HepG2 (cell line): ENCODE data around the gene MPC1. TPM values are rescaled to one million over a fixed set of nuclear protein-coding genes. Genes with fewer than 3 reads are reported as not detected.

Experiments
- ATAC-seq: fragments of 200-7000 bp; cut with Tn5 transposase; 3 replicates; pipeline ENCODE4 v1.9.1; 2020; ENCODE audit warnings: mild to moderate bottlenecking, moderate library complexity
- Bru-seq: library from RNA; stranded (reverse); fragments of 400-500 nt; gene quantifications from one replicate; lab custom pipeline; 2021; lab: Mats Ljungman, UMichigan
- BruChase-seq, 2 experiments: library from RNA; stranded (reverse); fragments of 400-500 nt; gene quantifications; one replicate each; lab custom pipeline; 2021; lab: Mats Ljungman, UMichigan
- BruUV-seq: library from RNA; stranded (reverse); fragments of 400-500 nt; replicated peaks from 2 replicates; lab custom pipeline; 2021; lab: Mats Ljungman, UMichigan
- CTCF ChIA-PET: fragments of 300-600 bp; formaldehyde crosslinking; extraction: SDS; loops from one replicate; lab custom pipeline; 2021; ENCODE audit warnings: low total read pairs, inconsistent platforms, low intra/inter-chr PET ratio; lab: Yijun Ruan, JAX
- POLR2A ChIA-PET: fragments of 350-600 bp; sonication (Branson Sonifier 250); formaldehyde crosslinking; loops from one replicate; lab custom pipeline; 2020; ENCODE audit warnings: antibody characterized with exemption, inconsistent platforms; lab: Yijun Ruan, JAX
- DNase-seq: peaks from one replicate; pipeline ENCODE4 v3.0.0-alpha.2; 2015; ENCODE audit warnings: low spot score
- FAIRE-seq: peaks from 3 replicates; lab custom pipeline; 2011; peaks lifted over from hg19 to GRCh38; lab: Jason Lieb, UNC
- H2AFZ ChIP-seq: one replicate; pipeline ENCODE4 v1.6.1; 2011; ENCODE audit warnings: low read length, inconsistent platforms
- H3K27ac ChIP-seq: fragments of 300-600 bp; 3 replicates; pipeline ENCODE4 v1.8.0; 2011; ENCODE audit warnings: mixed run types, mild to moderate bottlenecking, mixed read lengths, low read length, inconsistent platforms; ENCODE audit not compliant: insufficient read depth; ENCODE audit errors: extremely low read length
- H3K27me3 ChIP-seq, 2 experiments: fragments of 200-600 bp in 1 of 2; 2 replicates in 1 of 2; 3 replicates in 1 of 2; pipeline versions ENCODE4 v1.6.0 to v1.8.0; 2011; ENCODE audit warnings: low read length in 2 of 2, mild to moderate bottlenecking in 2 of 2, moderate library complexity in 2 of 2, inconsistent platforms in 1 of 2; ENCODE audit not compliant: insufficient read depth in 2 of 2, control insufficient read depth in 1 of 2
- H3K36me3 ChIP-seq, 2 experiments: fragments of 200-600 bp in 1 of 2; replicated peaks in 1 of 2; 2 replicates in 1 of 2; 3 replicates in 1 of 2; pipeline versions ENCODE4 v1.5.1 to v1.8.0; 2011; ENCODE audit warnings: low read length in 2 of 2, inconsistent platforms in 1 of 2; ENCODE audit not compliant: insufficient read depth in 2 of 2, control insufficient read depth in 1 of 2
- H3K4me1 ChIP-seq: 2 replicates; pipeline ENCODE4 v1.5.1; 2012; ENCODE audit warnings: low read length, inconsistent platforms; ENCODE audit not compliant: insufficient read depth
- H3K4me2 ChIP-seq: 2 replicates; pipeline ENCODE4 v1.6.0; 2011; ENCODE audit warnings: low read depth, low read length, inconsistent platforms
- H3K4me3 ChIP-seq, 3 experiments: fragments of 200-600 bp in 1 of 3; sonication (generic), shearing (Covaris generic) in 1 of 3; replicated peaks in 1 of 3; 2 replicates each; pipeline ENCODE4 v1.5.1; 2011 to 2016; ENCODE audit warnings: low read length in 3 of 3, inconsistent platforms in 2 of 3, low read depth in 2 of 3, mild to moderate bottlenecking in 2 of 3, control low read depth in 1 of 3, mixed read lengths in 1 of 3; ENCODE audit not compliant: insufficient read depth in 1 of 3
- H3K79me2 ChIP-seq: one replicate; pipeline ENCODE4 v1.6.1; 2011; ENCODE audit warnings: low read length, inconsistent platforms; ENCODE audit not compliant: insufficient read depth
- H3K9ac ChIP-seq: 2 replicates; pipeline ENCODE4 v1.6.0; 2011; ENCODE audit warnings: mild to moderate bottlenecking, low read depth, low read length, inconsistent platforms; ENCODE audit not compliant: insufficient read depth
- H3K9me3 ChIP-seq: 2 replicates; pipeline ENCODE4 v1.5.1; 2012; ENCODE audit warnings: mild to moderate bottlenecking, low read length
- H4K20me1 ChIP-seq: 2 replicates; pipeline ENCODE4 v1.6.0; 2011; ENCODE audit warnings: inconsistent platforms, mild to moderate bottlenecking, low read length, moderate library complexity; ENCODE audit not compliant: insufficient read depth
- CEBPG ChIP-seq: IDR thresholded peaks from 2 replicates; pipeline ENCODE4 v1.6.1; 2016
- ELF1 ChIP-seq: sonication (generic); formaldehyde crosslinking; IDR thresholded peaks from 2 replicates; pipeline ENCODE4 v1.4.0; 2020; ENCODE audit warnings: missing genetic modification reagents
- HNRNPL ChIP-seq: fragments of 200-400 bp; formaldehyde crosslinking; IDR thresholded peaks from 2 replicates; pipeline ENCODE4 v1.6.1; 2017; ENCODE audit warnings: mild to moderate bottlenecking, low read depth, low read length
- MAFF ChIP-seq: IDR thresholded peaks from 2 replicates; pipeline ENCODE4 v1.6.1; 2011; ENCODE audit warnings: low read depth, low read length, improper control_type of control experiment
- PAWR ChIP-seq: sonication (generic); formaldehyde crosslinking; IDR thresholded peaks from 2 replicates; pipeline ENCODE4 v1.4.0; 2020; ENCODE audit warnings: missing genetic modification reagents, mild to moderate bottlenecking, borderline replicate concordance
- RCOR2 ChIP-seq: IDR thresholded peaks from 2 replicates; pipeline ENCODE4 v1.6.1; 2016; ENCODE audit warnings: missing biosample characterization, missing genetic modification reagents
- REXO4 ChIP-seq: sonication (generic); formaldehyde crosslinking; IDR thresholded peaks from 2 replicates; pipeline ENCODE4 v1.8.0; 2022; ENCODE audit warnings: missing genetic modification reagents, mild to moderate bottlenecking, borderline replicate concordance
- TMF1 ChIP-seq: sonication (generic); formaldehyde crosslinking; IDR thresholded peaks from 2 replicates; pipeline ENCODE4 v1.8.1; 2022; ENCODE audit warnings: low read depth, missing genetic modification reagents
- ZNF296 ChIP-seq: sonication (generic); formaldehyde crosslinking; conservative IDR thresholded peaks from 2 replicates; pipeline ENCODE4 v1.5.0; 2020; ENCODE audit warnings: mild to moderate bottlenecking, missing genetic modification reagents
- ZNF605 ChIP-seq: sonication (generic); formaldehyde crosslinking; IDR thresholded peaks from 2 replicates; pipeline ENCODE4 v1.8.0; 2022; ENCODE audit warnings: mild to moderate bottlenecking, missing genetic modification reagents
- WGBS: methylation state at CpG from one replicate; pipeline ENCODE4 v1.1.6; 2017; ENCODE audit warnings: low lambda C conversion rate; 5-methylcytosine and 5-hydroxymethylcytosine counted together
- in situ Hi-C: cut with HindIII; loops from 2 replicates; pipeline ENCODE4 v1.10.0; 2017; ENCODE audit warnings: low pct_unique_long_range_greater_than_20kb; ENCODE audit not compliant: extremely low pct_ligation_motif_present
- intact Hi-C: fragments of 100-400 bp; cut with micrococcal nuclease; formaldehyde crosslinking; loops from one replicate; pipeline ENCODE4 v1.10.0; 2022; ENCODE audit not compliant: unreplicated experiment
- long read RNA-seq, 2 experiments: library from RNA in 1 of 2; library from polyadenylated mRNA in 1 of 2; stranded (forward) in 1 of 2; unstranded in 1 of 2; transcript quantifications; one replicate each; pipeline ENCODE4 v2.0.0, GENCODE V29; 2019 to 2022
- polyA minus RNA-seq, 3 experiments: library from RNA; depleted of rRNA, polyadenylated mRNA; stranded (reverse); fragments of >200 nt; gene quantifications; 2 replicates each; pipeline ENCODE4 v1.2.3, GENCODE V29; 2011; ENCODE audit warnings: low replicate concordance in 1 of 3
- polyA plus RNA-seq, 8 experiments: library from polyadenylated mRNA; depleted of rRNA in 3 of 8; stranded (reverse) in 7 of 8; unstranded in 1 of 8; fragments of >200 nt; fragmentation: Illumina TruSeq in 4 of 8; extraction: Trizol in 4 of 8; gene quantifications; 2 replicates each; pipeline versions ENCODE4 v1.2.1 to v1.2.3, GENCODE V29; 2011 to 2016; ENCODE audit warnings: low read depth in 4 of 8, missing spikeins in 1 of 8, mixed read lengths in 1 of 8; ENCODE audit not compliant: insufficient read depth in 1 of 8
- total RNA-seq, 5 experiments: library from RNA; depleted of rRNA; stranded (reverse); fragments of >200 nt; fragmentation: Illumina TruSeq; extraction: Trizol; gene quantifications; 2 replicates each; pipeline ENCODE4 v1.2.3, GENCODE V29; 2016; ENCODE audit warnings: low read depth in 1 of 5
- TF ChIP-seq, protein P1 (sequence below): sonication (generic); formaldehyde crosslinking; IDR thresholded peaks from 2 replicates; pipeline ENCODE4 v1.4.0; 2020; ENCODE audit warnings: missing genetic modification reagents
- TF ChIP-seq, protein P2 (sequence below): IDR thresholded peaks from 2 replicates; pipeline ENCODE4 v1.6.1; 2018; ENCODE audit warnings: missing genetic modification reagents

MPC1 gene
- total RNA-seq (2016; rRNA removed; fragmentation: Illumina TruSeq; extraction: Trizol) (214 and 289 TPM in 2 replicates), polyA plus RNA-seq (2011; rRNA removed) (168 and 189 TPM in 2 replicates), polyA minus RNA-seq (2011; rRNA and poly(A)+ RNA removed; ENCODE audit: low replicate concordance) (5.6 and 40.9 TPM in 2 replicates), Bru-seq, nascent RNA (percentile 93 among the genes with signal in this experiment), BruChase-seq, experiment 1, labeled RNA remaining after a 6-hour chase (percentile 88 among the genes with signal in this experiment), BruChase-seq, experiment 2, labeled RNA remaining after a 2-hour chase (percentile 94 among the genes with signal in this experiment)
- total RNA-seq (2016; cell fraction: cytosol; rRNA removed; fragmentation: Illumina TruSeq; extraction: Trizol; ENCODE audit: low read depth): 81.3 and 95.3 TPM in 2 replicates
- 218 and 286 TPM in 2 replicates for total RNA-seq (2016; cell fraction: insoluble cytoplasmic fraction; rRNA removed; fragmentation: Illumina TruSeq; extraction: Trizol)
- 145 and 164 TPM in 2 replicates for total RNA-seq (2016; cell fraction: membrane; rRNA removed; fragmentation: Illumina TruSeq; extraction: Trizol)
- total RNA-seq (2016; cell fraction: nucleus; rRNA removed; fragmentation: Illumina TruSeq; extraction: Trizol): 93.1 and 102 TPM in 2 replicates
- 191 and 239 TPM in 2 replicates for polyA plus RNA-seq (2011; cell fraction: cytosol; rRNA removed)
- polyA plus RNA-seq (2011; cell fraction: nucleus; rRNA removed): 59.3 and 82.2 TPM in 2 replicates
- 136 and 137 TPM in 2 replicates for polyA plus RNA-seq (2012)
- polyA plus RNA-seq (2016; cell fraction: cytosol; fragmentation: Illumina TruSeq; extraction: Trizol; ENCODE audit: low read depth): 98.8 and 128 TPM in 2 replicates
- polyA plus RNA-seq (2016; cell fraction: insoluble cytoplasmic fraction; fragmentation: Illumina TruSeq; extraction: Trizol; ENCODE audit: low read depth): 328 and 353 TPM in 2 replicates
- polyA plus RNA-seq (2016; cell fraction: membrane; fragmentation: Illumina TruSeq; extraction: Trizol; ENCODE audit: low read depth): 150 and 186 TPM in 2 replicates
- 207 and 211 TPM in 2 replicates for polyA plus RNA-seq (2016; cell fraction: nucleus; fragmentation: Illumina TruSeq; extraction: Trizol; ENCODE audit: insufficient read depth, low read depth)
- 51.6 and 57.8 TPM in 2 replicates for polyA minus RNA-seq (2011; cell fraction: cytosol; rRNA and poly(A)+ RNA removed)
- 27.4 and 41.9 TPM in 2 replicates for polyA minus RNA-seq (2011; cell fraction: nucleus; rRNA and poly(A)+ RNA removed)
- long read RNA-seq, experiment 1, transcript MPC1-201 (4 exons, 976 nt): major isoform, 270 of 303 reads
- long read RNA-seq, experiment 1, partial matches to known transcripts: 9 of 303 reads
- long read RNA-seq, experiment 1, other reads (novel, unspliced or antisense): 21 of 303 reads
- long read RNA-seq, experiment 2, partial matches to known transcripts: 5 of 211 reads
- long read RNA-seq, experiment 2, other reads (novel, unspliced or antisense): 206 of 211 reads

DNA sequence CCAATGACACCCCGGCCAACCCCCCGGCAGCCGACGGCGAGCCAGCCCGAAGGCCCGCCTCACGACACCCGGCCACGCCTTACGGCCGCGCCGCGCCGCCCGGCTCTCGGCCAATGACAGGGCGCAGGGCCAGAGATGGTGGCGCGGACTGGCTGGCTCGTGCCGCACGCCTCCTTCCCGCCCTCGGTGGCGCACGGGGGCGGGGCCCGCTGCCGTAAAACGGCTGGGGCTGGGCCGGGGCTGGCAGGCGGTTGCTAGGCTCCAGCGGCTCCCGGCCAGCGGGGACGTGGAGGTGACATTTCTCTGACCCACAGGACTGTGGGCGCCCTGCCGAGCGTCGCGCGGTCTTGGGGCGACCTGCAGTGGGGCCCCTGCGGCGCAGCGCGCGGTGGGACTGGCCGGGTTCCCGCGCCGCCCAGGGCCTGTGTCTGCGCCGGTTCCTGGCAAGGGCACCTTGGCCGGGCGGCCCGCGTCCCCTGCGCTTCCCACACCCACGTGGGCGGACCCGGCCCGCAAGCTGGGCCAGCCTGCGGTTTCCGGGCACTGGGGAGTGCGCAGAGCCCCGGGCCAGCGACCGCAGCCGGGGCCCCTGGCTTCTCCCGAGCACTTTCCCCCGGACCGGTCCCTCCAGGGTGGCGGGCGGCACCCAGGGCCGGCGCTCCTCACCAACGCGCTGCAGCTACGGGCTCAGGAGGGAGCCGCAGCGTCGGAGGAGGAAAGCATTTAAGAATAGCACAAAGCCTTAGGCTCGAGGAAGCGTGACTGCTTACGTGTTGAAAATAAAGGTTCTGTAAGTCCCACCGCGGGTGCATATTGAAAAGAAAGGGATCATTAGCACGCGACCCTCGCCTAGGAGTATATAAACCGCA, at the start of gene MPC1:
MPC1 (minus strand) TSS at position 8 of the 869 bp plus-strand sequence. CDS start 64 bp downstream, outside the sequence.
- Histone ChIP-seq H3K27me3 (no peaks in the 10 kb centered on the region; a peak in 1 of 5 replicates), H3K9me3 (no peaks in the 10 kb centered on the region), H3K4me3 (peak within 1 kb of the TSS; percentile 98 to 100 (median 99)), H3K27ac (peak within 1 kb of the TSS; percentile 93), H4K20me1 (no peaks in the 10 kb centered on the region; the same call in 1 of the 2 replicates), H3K4me2 (peak within 1 kb of the TSS; percentile 97), H3K79me2 (peaks cover 50% of the 10 kb centered on the region), H2AFZ (peak within 1 kb of the TSS; percentile 81), H3K9ac (peak within 1 kb of the TSS; percentile 97), H3K36me3 (no peaks in the 10 kb centered on the region), H3K4me1 (peaks cover 69% of the 10 kb centered on the region)
- DNase-seq (peak; percentile 94), ATAC-seq (peak; percentile 90), FAIRE-seq (no peak)
- intact Hi-C loops (loop anchor here (1.0 to 5.0 kb wide), 5 partner anchors 18 to 106 kb away; partner anchors contain the start of gene SFT2D1), in situ Hi-C loops (no loop called here)
- under 1% methylated on average over 36 of the region's 94 CpGs for WGBS
- ChIA-PET CTCF (interaction anchor here (1.3 to 3.2 kb wide), 3 partner anchors 17 to 107 kb away, joined by 5 to 20 read pairs (median 11); no protein-coding TSS in a partner anchor), POLR2A (interaction anchor here (0.7 to 2.0 kb wide), 5 partner anchors 9 to 41 kb away, joined by 3 to 18 read pairs (median 9); partner anchors contain the start of gene SFT2D1)
- TSS peak; percentile 71 for BruUV-seq
- TF ChIP-seq PAWR (CRISPR knock-in tag) (no peak), HNRNPL (no peak), CEBPG (CRISPR knock-in tag) (peak; percentile 36; the same call in 1 of the 2 replicates), REXO4 (CRISPR knock-in tag) (peak; percentile 76; the same call in 1 of the 2 replicates), TMF1 (CRISPR knock-in tag) (peak; percentile 62), RCOR2 (CRISPR knock-in tag) (no peak), MAFF (no peak), ZNF605 (CRISPR knock-in tag) (peak; percentile 64; the same call in 1 of the 2 replicates), ZNF296 (CRISPR knock-in tag) (0 out of 2 replicates have a peak, but pooled peaks have one; percentile 35), ELF1 (CRISPR knock-in tag) (no peak)
- TF ChIP-seq, protein P1, sequence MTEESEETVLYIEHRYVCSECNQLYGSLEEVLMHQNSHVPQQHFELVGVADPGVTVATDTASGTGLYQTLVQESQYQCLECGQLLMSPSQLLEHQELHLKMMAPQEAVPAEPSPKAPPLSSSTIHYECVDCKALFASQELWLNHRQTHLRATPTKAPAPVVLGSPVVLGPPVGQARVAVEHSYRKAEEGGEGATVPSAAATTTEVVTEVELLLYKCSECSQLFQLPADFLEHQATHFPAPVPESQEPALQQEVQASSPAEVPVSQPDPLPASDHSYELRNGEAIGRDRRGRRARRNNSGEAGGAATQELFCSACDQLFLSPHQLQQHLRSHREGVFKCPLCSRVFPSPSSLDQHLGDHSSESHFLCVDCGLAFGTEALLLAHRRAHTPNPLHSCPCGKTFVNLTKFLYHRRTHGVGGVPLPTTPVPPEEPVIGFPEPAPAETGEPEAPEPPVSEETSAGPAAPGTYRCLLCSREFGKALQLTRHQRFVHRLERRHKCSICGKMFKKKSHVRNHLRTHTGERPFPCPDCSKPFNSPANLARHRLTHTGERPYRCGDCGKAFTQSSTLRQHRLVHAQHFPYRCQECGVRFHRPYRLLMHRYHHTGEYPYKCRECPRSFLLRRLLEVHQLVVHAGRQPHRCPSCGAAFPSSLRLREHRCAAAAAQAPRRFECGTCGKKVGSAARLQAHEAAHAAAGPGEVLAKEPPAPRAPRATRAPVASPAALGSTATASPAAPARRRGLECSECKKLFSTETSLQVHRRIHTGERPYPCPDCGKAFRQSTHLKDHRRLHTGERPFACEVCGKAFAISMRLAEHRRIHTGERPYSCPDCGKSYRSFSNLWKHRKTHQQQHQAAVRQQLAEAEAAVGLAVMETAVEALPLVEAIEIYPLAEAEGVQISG (CRISPR knock-in tag): peak; percentile 91
- TF ChIP-seq, protein P2, sequence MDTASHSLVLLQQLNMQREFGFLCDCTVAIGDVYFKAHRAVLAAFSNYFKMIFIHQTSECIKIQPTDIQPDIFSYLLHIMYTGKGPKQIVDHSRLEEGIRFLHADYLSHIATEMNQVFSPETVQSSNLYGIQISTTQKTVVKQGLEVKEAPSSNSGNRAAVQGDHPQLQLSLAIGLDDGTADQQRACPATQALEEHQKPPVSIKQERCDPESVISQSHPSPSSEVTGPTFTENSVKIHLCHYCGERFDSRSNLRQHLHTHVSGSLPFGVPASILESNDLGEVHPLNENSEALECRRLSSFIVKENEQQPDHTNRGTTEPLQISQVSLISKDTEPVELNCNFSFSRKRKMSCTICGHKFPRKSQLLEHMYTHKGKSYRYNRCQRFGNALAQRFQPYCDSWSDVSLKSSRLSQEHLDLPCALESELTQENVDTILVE (CRISPR knock-in tag): peak; percentile 51; the same call in 1 of the 2 replicates
